Ovary (tissue), 9 donors: Measurements from ENCODE around the gene SPACA7. TPM values are rescaled to one million over a fixed set of nuclear protein-coding genes. Genes with fewer than 3 reads are reported as not detected.

Experiments used
- DNase-seq, 5 donors: peaks; one replicate each; pipeline ENCODE4 v3.0.0-alpha.2; 2019 to 2020
- H3K27ac ChIP-seq, 2 donors: fragments of 200-600 bp; one replicate each; pipeline versions ENCODE4 v1.5.1 to v1.8.0; 2019 to 2022
- H3K27me3 ChIP-seq: fragments of 200-600 bp; one replicate; pipeline ENCODE4 v1.8.0; 2022
- H3K36me3 ChIP-seq: fragments of 200-600 bp; sonication (generic); one replicate; pipeline ENCODE4 v1.5.1; 2019
- H3K4me1 ChIP-seq: one replicate; pipeline ENCODE4 v1.8.1; 2013; ENCODE audit warnings: mild to moderate bottlenecking, moderate library complexity; ENCODE audit not compliant: insufficient read depth
- H3K4me3 ChIP-seq: fragments of 200-600 bp; sonication (generic); one replicate; pipeline ENCODE4 v1.5.1; 2017
- H3K9me3 ChIP-seq, 2 donors: fragments of 200-600 bp in 1 of 2; sonication (generic) in 1 of 2; one replicate each; pipeline versions ENCODE4 v1.5.1 to v1.8.1; 2013 to 2019; ENCODE audit warnings: mild to moderate bottlenecking in 1 of 2, moderate library complexity in 1 of 2
- EP300 ChIP-seq: sonication (generic); formaldehyde crosslinking; IDR thresholded peaks from one replicate; pipeline ENCODE4 v1.6.1; 2017; ENCODE audit warnings: antibody characterized with exemption
- POLR2A ChIP-seq: fragments of 450-650 bp; IDR thresholded peaks from one replicate; pipeline ENCODE4 v1.6.1; 2017; ENCODE audit warnings: antibody characterized with exemption, mild to moderate bottlenecking, moderate library complexity
- WGBS, 3 donors: extraction: QIAGEN DNeasy Blood & Tissue Kit in 1 of 3; methylation state at CpG; one replicate each; pipeline versions ENCODE4 v1.1.5 to v1.1.7; 2013 to 2017; 5-methylcytosine and 5-hydroxymethylcytosine counted together
- intact Hi-C, 4 donors: fragments of 100-400 bp; cut with DNase I; formaldehyde crosslinking; loops; one replicate each; pipeline versions ENCODE4 v1.11.0 to v1.15.1; 2022 to 2023
- polyA plus RNA-seq, 2 donors: library from polyadenylated mRNA; stranded (reverse); fragments of 200-250 nt in 1 of 2; fragments of 350-450 nt in 1 of 2; fragmentation: Illumina TruSeq in 1 of 2; extraction: RNeasy Lipid Tissue Mini Kit (QIAGEN cat#74804) in 1 of 2; gene quantifications; one replicate each; pipeline ENCODE4 v1.2.3, GENCODE V29; 2013 to 2014
- total RNA-seq, 7 donors: library from RNA; depleted of rRNA in 2 of 7; stranded (reverse); fragments of >200 nt in 2 of 7; fragmentation: NEBNext Ultra II Directional in 3 of 7; extraction: Animal tissue kit (Norgen Biotek cat#: 25700) in 3 of 7; gene quantifications; one replicate each; pipeline versions ENCODE4 v1.1.0 to v1.2.4, GENCODE V29; 2016 to 2023
- TF ChIP-seq, protein P1 (sequence below), 3 donors: fragments of 450-650 bp in 2 of 3; fragments of 200-600 bp in 1 of 3; IDR thresholded peaks; one replicate each; pipeline versions ENCODE4 v1.5.1 to v1.8.0; 2016 to 2022; ENCODE audit warnings: antibody characterized with exemption in 3 of 3, mild to moderate bottlenecking in 1 of 3
- donor health status: DM: no; HTN: no; CAD: no; lungs with moderate emphysema.
- donor health status: DM: no; HTN: no; CAD: no.
- donor health status: Bipolar disorder and iron deficiency.
- donor health status: DM: yes; HTN: yes; CAD: no.
- donor health status: DM: no; HTN: no; CAD: no.
- donor health status: DM: yes; HTN: yes; CAD: no.

The SPACA7 gene
- total and polyA plus RNA-seq, 9 donors: not detected

DNA sequence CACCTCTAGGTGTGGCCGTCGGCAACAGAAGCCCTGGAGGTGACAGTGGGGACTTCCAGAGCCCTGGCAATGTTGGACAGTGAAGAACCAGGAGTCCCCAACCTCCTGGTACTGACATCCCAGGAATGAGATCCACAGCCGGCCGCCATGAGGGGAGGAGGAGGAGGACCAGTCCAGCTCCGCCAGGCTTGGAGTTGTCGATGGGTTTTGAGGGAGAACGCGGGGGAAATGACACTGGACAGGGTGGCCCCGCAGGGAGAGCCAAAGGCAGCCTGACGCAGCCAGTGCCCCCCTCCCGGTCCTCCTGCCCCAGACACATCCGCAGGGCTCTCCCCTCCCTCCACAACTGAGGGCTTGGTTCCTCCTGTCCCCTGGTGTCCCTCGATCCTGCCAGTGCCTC is 57.9 kb downstream of the SPACA7 start:
- 86 to 88% (median 86%) methylated on average over 13 of the region's 13 CpGs for WGBS, 3 donors
- no peaks in the 10 kb centered on the region for H3K4me1 ChIP-seq
- no peaks in the 10 kb centered on the region for H3K27me3 ChIP-seq
- intact Hi-C loops: no loop called here
- DNase-seq: no peak
- TF ChIP-seq EP300 (no peak), POLR2A (no peak)
- TF ChIP-seq, protein P1, sequence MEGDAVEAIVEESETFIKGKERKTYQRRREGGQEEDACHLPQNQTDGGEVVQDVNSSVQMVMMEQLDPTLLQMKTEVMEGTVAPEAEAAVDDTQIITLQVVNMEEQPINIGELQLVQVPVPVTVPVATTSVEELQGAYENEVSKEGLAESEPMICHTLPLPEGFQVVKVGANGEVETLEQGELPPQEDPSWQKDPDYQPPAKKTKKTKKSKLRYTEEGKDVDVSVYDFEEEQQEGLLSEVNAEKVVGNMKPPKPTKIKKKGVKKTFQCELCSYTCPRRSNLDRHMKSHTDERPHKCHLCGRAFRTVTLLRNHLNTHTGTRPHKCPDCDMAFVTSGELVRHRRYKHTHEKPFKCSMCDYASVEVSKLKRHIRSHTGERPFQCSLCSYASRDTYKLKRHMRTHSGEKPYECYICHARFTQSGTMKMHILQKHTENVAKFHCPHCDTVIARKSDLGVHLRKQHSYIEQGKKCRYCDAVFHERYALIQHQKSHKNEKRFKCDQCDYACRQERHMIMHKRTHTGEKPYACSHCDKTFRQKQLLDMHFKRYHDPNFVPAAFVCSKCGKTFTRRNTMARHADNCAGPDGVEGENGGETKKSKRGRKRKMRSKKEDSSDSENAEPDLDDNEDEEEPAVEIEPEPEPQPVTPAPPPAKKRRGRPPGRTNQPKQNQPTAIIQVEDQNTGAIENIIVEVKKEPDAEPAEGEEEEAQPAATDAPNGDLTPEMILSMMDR (IDR thresholded peaks at IDR 0.05): no peak
- H3K36me3 ChIP-seq: no peaks in the 10 kb centered on the region
- no peak overlapping the region for H3K4me3 ChIP-seq
- peaks cover 0 to 6% of the 10 kb centered on the region in 2 donors for H3K9me3 ChIP-seq
- H3K27ac ChIP-seq: no peak overlapping the region

DNA sequence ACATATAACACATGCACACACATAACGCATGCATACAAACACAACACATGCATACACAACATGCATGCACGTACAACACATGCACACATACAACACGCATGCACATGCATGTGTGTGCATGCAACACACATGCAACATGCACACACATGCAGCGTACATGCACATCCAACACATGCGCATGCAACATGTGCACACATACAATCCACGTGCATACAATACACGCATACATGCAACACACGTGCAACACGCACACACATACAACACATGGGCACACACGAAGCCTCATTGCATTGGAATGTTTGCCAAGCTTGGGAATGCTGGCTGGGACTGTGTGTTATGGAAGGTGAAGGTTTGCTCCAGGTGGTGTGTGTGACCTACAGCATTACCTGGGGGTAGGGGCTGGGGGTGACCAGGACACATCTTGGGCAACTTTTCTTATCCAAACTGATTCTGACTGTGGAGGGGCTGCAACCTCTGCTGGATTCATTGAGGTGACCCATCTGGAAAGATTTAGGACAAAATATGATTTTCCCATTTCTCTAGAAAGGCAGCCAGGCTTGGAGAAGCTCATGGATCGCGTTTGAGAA is 58.9 kb downstream of the SPACA7 start:
- no peak overlapping the region for H3K4me3 ChIP-seq
- 82 to 87% (median 85%) methylated on average over 12 of the region's 12 CpGs for WGBS, 3 donors
- no peaks in the 10 kb centered on the region for H3K36me3 ChIP-seq
- intact Hi-C loops: no loop called here
- peaks cover 0 to 6% of the 10 kb centered on the region in 2 donors for H3K9me3 ChIP-seq
- DNase-seq: no peak
- TF ChIP-seq EP300 (no peak), POLR2A (no peak)
- TF ChIP-seq, protein P1 (IDR thresholded peaks at IDR 0.05): no peak
- no peak overlapping the region for H3K27ac ChIP-seq
- H3K27me3 ChIP-seq: no peaks in the 10 kb centered on the region
- H3K4me1 ChIP-seq: no peaks in the 10 kb centered on the region

DNA sequence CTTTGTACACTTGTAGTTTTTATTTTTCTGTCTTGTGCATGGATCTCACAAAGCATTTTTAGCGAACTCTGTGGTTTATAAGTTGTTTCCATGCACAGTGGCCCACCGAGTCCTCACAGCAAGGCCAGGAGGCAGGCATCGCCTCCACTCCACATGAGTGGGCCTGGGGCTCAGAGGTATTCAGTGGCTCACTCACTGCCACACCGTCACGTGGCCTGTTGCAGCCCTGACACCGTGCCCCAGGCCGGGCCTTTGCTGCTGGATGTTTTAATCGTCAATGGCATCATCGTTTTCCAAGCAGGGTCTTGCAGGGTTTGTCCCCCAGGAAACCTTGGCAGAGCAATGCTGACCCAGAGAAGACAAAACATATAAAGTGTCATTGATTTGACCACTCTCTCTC is 59.8 kb downstream of the SPACA7 start:
- intact Hi-C loops: no loop called here
- H3K36me3 ChIP-seq: no peaks in the 10 kb centered on the region
- no peak overlapping the region for H3K27ac ChIP-seq
- no peaks in the 10 kb centered on the region for H3K27me3 ChIP-seq
- H3K9me3 ChIP-seq: peaks cover 0 to 6% of the 10 kb centered on the region in 2 donors
- 79 to 87% (median 85%) methylated on average over 9 of the region's 9 CpGs for WGBS, 3 donors
- TF ChIP-seq EP300 (no peak), POLR2A (no peak)
- TF ChIP-seq, protein P1 (IDR thresholded peaks at IDR 0.05): no peak
- H3K4me3 ChIP-seq: no peak overlapping the region
- no peaks in the 10 kb centered on the region for H3K4me1 ChIP-seq
- DNase-seq: no peak

DNA sequence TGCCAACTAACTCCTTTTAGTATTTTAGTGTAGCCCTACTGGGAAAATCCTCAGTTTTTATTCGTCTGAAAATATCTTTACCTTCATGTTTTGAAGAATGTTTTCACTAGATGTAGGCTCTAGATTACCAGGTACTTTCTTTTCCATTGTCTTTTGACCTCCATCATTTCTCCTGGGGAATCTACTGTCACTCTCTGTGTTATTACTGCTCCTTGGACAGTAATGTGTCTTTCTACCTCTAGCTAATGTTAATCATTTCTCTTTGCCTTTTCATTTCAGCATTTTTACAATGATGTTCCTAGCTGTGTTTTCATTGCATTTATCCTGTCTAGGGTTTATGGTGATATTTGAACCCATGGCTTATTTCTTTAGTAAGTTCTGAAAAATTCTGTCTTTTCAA is 61.9 kb downstream of the SPACA7 start:
- WGBS, 3 donors: 61 to 77% (median 75%) methylated on average over 1 of the region's 1 CpG
- intact Hi-C loops: no loop called here
- DNase-seq: no peak
- TF ChIP-seq, protein P1 (IDR thresholded peaks at IDR 0.05): no peak
- no peak for TF ChIP-seq EP300
- TF ChIP-seq POLR2A: no peak
- Histone ChIP-seq H3K27ac (no peak overlapping the region), H3K4me1 (no peaks in the 10 kb centered on the region), H3K27me3 (no peaks in the 10 kb centered on the region), H3K36me3 (no peaks in the 10 kb centered on the region), H3K9me3 (no peaks in the 10 kb centered on the region), H3K4me3 (no peak overlapping the region)
